GM21723 (cell line): Measurements from ENCODE around the gene CALML4.

ENCODE experiments used
- ATAC-seq: cut with Tn5 transposase; IDR thresholded peaks from one replicate; pipeline ENCODE4 v1.9.1; 2021; ENCODE audit warnings: mild to moderate bottlenecking, moderate library complexity; ENCODE audit not compliant: unreplicated experiment

Gene CALML4

GRCh38 chr15:68151277-68151676 lies 53.9 kb downstream of the CALML4 start:
- ATAC-seq, result no peak

GRCh38 chr15:68150187-68150586 lies 54.9 kb downstream of the CALML4 start:
- ATAC-seq, result no peak

GRCh38 chr15:68149059-68149458 lies 56.1 kb downstream of the CALML4 start:
- ATAC-seq, result no peak

GRCh38 chr15:68148039-68148438 lies 57.1 kb downstream of the CALML4 start:
- no peak for ATAC-seq

GRCh38 chr15:68145706-68146105 lies 59.4 kb downstream of the CALML4 start:
- no peak for ATAC-seq

GRCh38 chr15:68143785-68144184 lies 61.3 kb downstream of the CALML4 start:
- no peak for ATAC-seq

GRCh38 chr15:68143129-68143528 lies 62.0 kb downstream of the CALML4 start:
- ATAC-seq, result no peak
